SIG-M5 treated with dmso at 0.1 percent for 504 hours (cell line): ENCODE measurements around the gene LMBR1.
"Not testable (repeated sequence)": the region's sequence is repeated elsewhere in the genome, so short reads cannot be mapped to it uniquely, and the experiment has no call there.

Experiments used
- DNase-seq: peaks from one replicate; lab custom pipeline; 2025; ENCODE audit not compliant: unreplicated experiment; lab: John Stamatoyannopoulos, UW

The LMBR1 gene

DNA sequence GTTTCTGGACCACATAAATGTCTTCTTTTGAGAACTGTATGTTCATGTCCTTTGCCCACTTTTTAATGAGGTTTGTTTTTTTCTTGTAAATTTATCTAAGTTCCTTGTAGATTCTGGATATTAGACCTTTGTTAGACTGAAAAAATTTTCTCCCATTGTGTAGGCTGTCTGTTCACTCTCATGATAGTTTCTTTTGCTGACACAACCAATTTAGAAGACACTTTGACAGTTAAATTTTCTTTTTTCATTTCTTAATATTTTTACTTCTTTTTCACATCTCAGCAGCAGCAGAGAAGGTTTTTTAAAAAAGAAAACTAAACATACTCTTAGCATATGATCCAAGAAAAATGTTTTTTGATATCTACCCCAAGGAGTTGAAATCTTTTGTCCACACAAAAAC lies 190.6 kb downstream of the LMBR1 start:
- DNase-seq, result no peak

DNA sequence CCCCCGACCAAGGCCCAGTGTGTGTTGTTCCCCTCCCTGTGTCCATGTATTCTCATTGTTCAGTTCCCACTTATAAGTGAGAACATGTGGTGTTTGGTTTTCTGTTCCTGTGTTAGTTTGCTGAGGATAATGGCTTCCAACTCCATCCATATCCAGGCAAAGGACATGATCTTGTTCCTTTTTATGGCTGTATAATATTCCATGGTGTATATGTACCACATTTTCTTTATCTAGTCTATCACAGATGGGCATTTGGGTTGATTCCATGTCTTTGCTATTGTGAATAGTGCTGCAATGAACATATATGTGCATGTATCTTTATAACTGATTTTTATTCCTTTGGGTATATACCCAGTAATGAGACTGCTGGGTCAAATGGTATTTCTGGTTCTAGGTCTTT lies 191.2 kb downstream of the LMBR1 start:
- DNase-seq, result not testable (repeated sequence)

DNA sequence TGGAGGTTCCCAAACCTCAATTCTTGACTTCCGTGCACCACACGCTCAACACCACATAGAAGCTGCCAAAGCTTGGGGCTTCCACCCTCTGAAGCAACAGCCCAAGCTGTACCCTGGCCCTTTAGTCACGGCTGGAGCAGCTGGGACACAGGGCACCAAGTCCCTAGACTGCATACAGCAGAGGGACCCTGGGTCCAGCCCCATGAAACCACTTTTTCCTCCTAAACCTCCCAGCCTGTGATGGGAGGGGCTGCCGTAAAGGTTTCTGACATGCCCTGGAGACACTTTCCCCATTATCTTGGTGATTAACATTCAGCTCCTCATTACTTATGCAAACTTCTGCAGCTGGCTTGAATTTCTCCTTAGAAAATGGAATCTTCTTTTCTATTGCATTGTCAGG lies 194.5 kb downstream of the LMBR1 start:
- not testable (repeated sequence) for DNase-seq

DNA sequence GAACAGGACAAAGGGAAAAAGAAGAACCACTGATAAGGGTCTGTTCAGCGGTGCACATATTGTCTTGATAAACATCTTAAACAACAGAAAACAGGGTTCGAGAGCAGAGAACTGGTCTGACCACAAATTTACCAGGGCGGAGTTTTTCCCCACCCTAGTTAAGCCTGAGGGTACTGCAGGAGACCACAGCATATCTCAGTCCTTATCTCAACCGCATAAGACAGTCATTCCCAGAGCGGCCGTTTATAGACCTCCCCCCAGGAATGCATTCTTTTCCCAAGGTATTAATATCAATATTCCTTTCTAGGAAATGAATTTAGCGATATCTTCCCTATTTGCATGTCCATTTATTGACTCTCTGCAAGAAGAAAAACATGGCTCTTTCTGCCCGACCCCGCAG lies 195.7 kb downstream of the LMBR1 start:
- not testable (repeated sequence) for DNase-seq

DNA sequence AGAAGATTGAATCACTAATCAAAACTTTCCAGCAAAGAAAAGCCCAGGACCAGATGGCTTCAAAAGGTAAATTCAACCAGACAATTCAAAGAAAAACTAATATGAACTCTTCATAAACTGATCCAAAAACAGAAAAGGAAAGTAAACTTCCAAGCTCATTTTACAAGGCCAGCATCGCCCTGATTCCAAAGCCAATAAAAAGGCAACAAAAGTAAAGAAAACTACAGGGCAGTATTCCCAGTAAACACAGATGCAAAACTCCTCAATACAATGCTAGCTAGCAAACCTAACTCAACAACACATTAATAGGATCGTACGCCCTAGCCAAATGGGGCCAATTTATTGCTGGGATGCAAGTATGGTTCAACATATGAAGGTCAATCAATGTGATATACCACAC lies 199.4 kb downstream of the LMBR1 start:
- DNase-seq, result no peak

DNA sequence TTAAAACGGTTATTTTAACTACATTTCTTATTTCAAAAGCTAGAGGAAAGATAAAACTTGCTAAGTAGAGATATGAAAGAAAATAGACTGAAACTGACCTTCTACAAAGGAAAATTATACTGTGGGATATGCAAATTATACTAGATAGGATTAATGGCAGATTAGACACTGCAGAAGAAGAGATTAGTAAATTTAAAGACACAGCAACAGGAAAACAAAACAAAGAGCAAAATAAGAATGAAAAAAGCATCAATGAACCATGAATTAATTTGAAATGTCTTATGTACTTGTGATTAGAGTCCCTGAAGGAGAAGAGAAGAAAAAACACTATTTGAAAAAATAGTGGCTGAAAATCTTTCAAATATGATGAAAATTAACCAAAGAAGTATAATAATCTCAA lies 200.1 kb downstream of the LMBR1 start:
- DNase-seq, result no peak

DNA sequence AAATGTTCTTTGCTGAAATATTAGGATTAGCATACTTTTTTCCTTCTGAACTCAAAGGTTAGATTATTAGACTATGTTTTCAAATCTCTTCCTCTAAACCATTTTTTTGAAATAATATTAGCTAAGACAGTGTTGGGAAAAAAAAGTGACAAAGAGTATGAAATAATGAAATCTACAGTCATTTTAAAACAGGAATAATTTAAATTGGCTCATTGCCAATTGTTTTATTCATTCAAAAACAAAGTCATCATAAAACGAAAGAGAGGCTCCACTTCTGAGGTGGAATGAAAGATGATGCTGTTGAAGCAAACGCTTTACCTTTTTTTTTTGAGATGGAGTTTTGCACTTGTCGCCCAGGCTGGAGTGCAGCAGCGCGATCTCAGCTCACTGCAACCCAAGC lies 201.2 kb downstream of the LMBR1 start:
- no peak for DNase-seq

DNA sequence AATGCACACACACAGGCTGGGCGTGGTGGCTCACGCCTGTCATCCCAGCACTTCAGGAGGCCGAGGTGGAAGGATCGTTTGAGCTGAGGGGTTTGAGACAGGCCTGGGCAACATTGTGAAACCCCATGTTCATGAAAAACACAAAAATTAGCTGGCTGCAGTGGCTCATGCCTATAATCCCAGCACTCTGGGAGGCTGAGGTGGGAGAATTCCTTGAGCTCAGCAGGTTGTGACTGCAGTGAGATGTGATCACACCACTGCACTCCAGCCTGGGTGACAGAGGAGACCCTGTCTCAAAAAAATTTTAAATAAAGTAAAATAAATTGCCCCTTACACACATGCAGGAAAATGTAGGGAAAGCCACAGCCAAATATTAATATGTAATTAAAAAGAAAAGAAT lies 208.3 kb downstream of the LMBR1 start:
- DNase-seq, result no peak

DNA sequence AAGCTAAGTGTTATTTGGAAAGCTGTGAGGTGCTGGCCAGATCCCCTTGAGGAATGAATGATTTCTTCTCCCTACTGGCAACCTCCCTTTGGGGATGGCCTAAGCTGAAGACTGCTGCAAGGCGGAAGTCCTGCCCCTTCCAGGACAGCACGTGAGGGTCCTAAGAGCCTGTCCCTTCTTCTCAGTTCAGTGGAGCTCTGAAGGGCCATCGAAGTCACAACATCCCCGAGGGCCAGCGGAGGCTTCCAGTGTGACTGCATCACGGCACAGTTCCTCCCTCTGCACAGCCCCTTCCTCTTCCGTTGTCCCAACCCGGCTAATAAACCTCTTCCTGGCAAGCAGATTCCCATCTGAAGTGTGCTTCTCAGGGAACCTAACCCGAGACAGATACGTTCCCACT lies 208.7 kb downstream of the LMBR1 start:
- no peak for DNase-seq

DNA sequence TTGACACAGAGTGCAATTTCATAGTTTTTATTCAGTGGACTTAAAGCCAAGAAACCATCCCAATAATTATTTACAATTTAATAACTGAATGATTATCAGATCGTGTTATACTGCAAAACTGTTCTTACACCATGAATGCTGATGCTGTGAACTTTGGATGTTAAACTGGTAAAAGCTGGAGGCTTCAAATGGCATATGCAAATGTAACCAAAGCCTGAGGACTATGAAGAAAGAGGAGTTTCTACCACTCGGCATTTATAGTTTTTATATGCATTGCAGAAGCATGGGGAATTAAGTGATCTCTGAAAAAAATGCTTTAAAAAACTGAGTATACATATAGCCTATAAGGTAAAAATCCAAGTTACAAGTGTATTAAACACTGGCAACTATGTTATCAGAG lies 210.1 kb downstream of the LMBR1 start:
- no peak for DNase-seq

DNA sequence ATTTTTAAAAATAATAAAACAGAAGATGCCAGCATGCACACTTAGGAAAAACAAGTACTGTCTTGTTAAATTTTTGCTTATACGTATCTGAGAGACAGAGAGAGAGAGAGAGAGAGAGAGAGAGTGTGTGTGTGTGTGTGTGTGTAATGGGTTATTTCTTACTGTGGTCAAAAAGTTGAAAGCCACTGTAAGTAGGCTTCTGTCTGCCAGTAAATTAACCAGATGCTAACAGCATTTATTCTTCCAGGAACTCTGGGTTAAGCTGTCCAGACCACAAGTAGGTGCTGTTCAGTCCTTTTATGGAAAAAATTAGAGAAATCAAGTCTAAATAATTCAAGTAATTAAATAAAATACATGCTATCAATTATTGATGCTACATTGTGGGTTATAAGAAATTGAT lies 212.7 kb downstream of the LMBR1 start:
- no peak for DNase-seq

DNA sequence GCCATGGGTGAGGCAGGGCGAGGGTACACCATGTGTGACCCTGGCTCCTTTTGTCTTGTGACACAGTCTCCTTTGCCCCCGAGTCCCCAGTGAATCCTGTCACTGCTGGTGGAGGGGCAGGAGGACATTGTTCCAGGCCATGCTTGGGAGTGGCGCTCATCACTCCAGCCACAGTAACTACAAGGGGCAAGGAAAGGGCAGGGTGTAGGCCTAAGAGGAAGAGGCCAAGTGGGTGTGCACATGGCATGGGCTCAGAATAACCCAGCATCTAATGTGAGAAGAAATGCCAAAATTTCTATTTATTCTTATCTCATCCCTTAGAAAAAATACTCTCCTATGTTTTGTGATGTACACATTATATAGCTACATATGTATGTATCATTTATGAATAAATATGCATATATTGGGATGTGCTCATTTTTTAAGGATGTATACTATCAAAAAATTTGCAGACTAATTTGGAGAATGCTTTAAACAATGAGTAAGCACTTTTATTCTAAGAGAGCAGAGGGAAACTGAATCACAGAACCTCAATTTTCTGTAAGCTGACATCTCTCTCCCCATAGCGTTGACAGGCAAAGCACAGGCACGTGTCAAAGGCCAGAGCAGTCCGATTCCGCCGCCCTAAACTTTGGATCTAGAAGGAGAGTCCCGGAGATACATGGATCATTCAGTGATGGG lies 215.5 kb downstream of the LMBR1 start:
- no peak for DNase-seq

DNA sequence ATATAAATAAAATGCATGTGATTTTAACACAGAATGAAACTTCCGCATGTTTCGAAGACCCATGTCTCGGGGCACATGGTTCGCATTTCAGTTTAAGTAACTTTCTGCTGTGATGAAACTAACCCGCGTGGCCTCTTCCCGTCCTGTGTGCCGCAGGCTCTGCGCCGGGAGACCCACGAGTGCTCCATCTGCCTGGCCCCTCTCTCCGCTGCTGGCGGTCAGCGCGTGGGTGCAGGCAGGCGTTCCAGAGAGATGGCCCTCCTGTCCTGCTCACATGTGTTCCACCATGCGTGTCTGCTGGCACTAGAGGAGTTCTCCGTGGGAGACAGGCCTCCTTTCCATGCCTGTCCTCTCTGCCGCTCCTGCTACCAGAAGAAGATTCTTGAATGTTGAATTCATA lies 216.7 kb downstream of the LMBR1 start:
- DNase-seq, result no peak

DNA sequence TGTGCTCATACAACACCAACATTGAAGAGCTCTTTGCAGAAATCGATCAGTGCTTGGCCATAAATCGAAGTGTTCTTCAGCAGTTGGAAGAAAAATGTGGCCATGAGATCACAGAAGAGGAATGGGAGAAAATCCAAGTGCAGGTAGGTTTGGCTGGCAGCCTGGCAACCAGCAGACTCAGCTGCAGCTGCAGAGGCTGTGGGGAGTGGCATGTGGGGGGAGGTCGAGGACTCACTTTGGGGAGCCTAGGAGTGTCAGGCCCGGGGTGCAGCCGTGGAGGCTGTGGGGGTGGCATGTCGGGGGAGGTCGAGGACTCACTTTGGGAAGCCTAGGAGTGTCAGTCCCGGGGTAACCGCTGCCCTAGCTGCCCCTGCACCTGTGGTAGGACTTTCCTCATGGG lies 217.3 kb downstream of the LMBR1 start:
- DNase-seq, result no peak

DNA sequence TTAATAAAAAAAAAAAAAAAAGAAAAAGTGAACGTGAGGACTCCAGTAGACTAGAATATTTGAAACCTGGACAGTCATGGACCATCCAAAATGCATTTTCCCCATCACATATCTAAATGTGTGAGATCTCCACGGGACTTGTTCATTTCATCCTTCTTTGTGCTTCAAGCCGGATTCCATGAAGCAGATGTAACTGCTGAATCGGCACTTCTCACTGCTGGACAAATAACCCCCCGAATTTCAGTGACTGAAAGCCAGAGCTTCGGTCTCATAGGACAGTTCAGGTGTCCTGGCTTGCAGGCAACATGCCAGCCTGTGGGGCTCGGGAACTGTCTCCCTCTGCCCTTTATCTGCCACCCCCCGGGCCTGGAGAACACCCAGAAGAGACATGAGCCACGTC lies 219.1 kb downstream of the LMBR1 start:
- DNase-seq, result no peak

DNA sequence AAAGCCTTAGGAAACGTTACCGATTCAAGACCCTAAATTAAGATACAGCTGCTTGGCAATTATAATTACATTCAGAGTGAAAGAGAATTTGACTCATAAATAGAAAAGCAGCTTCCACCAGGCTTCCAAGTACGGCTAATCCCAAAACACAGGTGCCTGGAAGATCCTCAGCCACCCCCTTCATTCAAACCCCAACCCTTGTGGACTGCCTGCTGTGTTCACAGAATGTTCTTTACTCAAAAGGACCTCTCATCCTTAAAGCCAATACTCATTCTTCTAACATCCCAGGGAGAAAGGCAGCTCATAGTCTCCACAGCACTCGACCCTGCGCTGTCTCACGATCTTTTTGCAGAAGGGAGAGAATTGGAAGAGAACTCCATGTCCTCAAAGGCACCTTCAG lies 219.5 kb downstream of the LMBR1 start:
- no peak for DNase-seq

DNA sequence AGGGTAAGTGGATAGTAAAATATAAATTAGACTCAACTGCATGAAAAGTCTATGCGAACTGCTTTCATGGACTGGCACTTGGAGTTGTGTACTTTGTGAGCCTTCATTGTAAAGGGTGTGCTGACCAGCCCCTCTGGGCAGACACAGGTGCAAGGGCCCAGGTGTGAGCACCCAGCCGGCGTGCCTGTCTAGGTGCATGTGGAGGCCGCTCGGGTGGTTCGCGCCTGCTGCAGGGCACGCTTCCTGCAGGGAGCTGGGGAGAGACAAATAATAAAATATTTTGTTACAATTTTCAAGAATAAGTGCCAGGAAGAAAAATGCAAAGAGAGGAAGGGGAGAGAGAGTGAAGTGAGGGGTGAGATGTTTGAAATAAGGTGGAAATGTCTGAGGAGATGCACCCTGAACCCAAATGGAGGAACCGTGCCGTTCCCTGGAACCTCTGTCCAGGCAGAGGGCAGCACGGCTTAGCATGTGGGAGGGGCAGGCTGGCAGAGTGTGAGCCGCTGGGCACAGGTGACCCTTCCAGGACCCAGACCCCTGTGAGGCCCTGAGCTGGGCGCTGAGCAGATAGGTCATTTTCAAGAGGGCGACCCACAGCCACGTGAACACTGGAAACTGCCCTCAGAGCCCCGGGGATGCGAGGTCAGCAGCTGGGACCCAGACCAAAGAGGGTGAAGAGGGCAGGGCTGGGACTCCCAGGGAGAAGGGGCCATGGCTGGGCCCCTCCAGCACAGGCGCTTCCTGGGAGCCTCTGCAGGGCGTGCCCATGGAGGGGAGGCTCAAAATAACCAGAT lies 223.8 kb downstream of the LMBR1 start:
- no peak for DNase-seq

DNA sequence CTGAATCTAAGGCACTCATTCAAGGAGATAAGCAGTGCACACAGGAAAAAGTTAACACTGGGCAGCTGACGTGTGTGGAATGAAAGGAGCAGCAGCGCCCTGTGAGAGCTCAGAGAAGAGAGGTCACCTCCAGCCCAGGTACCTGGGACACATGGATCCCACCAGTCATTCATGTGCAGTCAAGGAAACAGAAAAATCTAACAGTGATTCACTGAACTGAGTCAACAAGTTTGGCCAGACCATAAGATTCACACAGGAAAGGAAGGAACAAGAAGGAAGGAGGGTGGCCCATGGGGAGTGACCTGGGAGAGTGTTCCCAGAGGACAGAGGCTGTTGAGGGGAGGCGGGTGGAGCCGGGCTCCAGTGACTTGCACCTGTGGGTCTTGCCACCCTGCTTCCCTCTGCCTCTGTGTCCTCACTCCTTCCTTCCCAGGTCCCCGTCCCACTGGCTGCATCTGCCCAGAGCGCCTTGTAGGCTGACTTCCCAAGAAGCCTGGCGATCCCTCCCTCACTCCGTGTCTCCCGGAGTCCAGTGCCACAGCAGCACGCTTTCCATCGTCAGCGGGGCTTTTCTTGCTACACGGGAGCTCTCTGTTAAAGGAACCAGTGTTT lies 224.7 kb downstream of the LMBR1 start:
- no peak for DNase-seq

DNA sequence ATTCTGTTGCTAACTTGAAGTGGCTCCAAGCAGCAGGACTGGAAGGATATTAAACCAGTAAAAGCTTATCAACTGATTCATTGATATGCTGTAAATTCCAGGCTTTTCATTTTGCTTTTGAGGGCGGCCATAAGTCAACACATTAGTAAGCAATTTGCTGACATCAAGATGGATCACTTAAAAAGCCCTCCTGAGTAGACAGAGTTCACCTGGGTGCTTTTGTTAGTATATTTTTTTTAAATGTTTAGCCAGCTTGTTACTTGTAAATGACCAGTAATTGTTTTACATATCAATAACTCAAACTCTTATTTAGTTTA lies 225.9 kb downstream of the LMBR1 start:
- DNase-seq, result no peak

DNA sequence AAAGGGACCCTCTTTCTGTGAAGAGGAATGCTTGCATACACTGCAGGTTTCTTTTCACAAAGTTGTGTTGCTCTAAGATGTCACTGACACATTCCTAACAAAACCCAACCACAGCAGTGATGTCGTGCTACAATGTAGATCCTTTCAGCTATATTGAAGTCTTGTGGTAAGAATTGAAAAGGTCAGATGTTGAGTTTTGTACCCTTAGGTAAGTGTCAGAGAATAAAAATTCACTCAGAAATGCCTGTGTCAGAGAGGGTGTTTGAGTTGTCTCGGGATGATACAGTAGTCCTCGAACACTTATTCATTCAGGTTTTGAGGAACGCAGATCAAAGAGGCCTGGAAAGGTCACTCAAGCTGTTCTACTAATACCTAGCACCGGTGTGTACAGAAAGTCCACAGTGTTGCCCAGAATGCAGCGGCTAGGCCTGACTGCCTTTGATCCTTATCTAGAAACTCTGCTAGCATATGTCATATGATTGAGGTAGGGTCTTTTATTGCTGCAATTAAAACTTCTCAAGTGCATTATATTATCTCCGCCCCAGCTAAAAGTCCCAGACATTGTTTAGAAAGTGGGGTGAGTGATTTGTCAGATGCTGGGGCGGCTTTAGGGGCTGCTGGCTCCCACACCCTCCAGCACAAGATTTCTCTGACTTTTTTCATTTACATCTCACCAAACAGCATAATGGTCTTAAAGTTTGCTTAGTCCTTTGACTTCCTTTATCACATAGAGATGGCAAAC lies 226.4 kb downstream of the LMBR1 start:
- DNase-seq, result no peak

DNA sequence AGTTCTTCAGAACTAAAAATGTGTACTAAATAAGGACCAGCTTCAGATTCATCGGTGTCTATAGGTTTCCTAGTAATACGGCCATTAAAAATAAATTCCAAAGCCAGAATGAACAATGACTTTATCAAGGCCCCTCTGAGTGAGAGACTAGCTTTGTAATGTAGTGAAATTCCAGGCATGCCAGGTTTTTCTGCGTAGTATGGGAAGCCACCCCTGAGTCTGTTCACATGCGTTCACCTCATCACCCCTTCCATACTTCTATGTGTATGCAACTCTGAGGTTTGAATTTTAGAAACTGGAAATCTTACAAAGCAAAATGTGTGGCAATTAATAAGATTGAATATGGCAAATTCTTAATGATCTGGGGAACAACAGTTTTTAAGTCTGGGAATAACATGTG lies 227.9 kb downstream of the LMBR1 start:
- no peak for DNase-seq

DNA sequence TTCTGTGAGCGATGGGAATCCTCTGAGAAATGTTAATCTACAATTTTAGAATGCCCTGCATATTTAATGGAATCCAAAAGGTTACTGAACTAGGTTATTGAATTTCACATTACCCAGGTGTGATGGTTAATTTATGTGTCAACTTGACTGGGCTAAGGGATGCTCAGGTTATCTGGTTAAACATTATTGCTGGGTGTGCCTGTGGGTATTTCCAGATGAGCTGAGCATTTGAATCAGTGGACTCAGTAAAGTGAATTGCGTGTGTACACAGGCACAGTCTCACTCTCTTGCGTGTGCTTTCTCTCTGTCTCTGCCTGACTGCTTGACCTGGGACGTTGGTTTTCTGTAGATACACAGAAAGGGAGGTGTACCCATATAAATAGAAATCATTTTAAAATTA lies 230.7 kb downstream of the LMBR1 start:
- DNase-seq, result no peak
